ENCODE data around the gene LIME1. TPM values are rescaled to one million over a fixed set of nuclear protein-coding genes. Genes with fewer than 3 reads are reported as not detected.

Gene LIME1
- total RNA-seq, 2 experiments from 2014 or later, result 149 to 165 TPM

DNA sequence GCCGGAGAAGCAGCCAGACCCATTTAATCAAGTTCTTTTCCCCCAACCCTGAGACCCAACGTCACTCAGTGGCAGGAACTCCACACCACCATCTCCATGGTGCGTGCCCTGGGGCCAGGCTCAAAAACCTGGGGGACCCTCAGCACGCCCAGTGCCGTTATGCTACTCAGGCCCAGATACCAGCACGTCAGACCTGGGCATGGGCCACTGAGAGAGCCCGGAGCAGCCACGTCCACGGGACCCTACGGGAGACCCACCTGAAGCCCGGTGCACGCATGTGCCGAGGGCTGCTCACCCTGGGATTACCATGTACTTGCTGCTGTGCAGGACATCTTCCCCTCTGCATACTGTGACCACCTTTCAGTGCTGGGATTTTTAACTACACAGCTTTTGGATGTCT lies 16.9 kb downstream of the LIME1 start:
- Histone ChIP-seq H3K4me1 (ENCODE audit: insufficient read depth, low read length) (peaks cover 37% of the 10 kb centered on the region), H3K27me3 (ENCODE audit: control insufficient read depth in 1 of 2, insufficient read depth in 2 of 2, low read length in 2 of 2) (no peaks in the 10 kb centered on the region), H3K9me3 (ENCODE audit: control insufficient read depth in 1 of 2, insufficient read depth in 1 of 2, low read length in 2 of 2) (no peaks in the 10 kb centered on the region), H3K36me3 (ENCODE audit: insufficient read depth, low read length) (no peaks in the 10 kb centered on the region), H3K27ac (ENCODE audit: low read depth in 1 of 2, low read length in 2 of 2) (no peak overlapping the region), H3K4me3 (ENCODE audit: low read length) (no peak overlapping the region)
- ChIA-PET CTCF (no interaction called here), POLR2A (interaction anchor here (4.9 kb wide), 1 partner anchor 16 kb away, joined by 118 read pairs; the partner anchor contains the start of genes LIME1 and SLC2A4RG)
- Mint-ChIP-seq H3K27me3 (no peaks in the 10 kb centered on the region), H3K9me3 (no peaks in the 10 kb centered on the region), H3K27ac (no peak overlapping the region), H3K4me3 (no peak overlapping the region), H3K4me1 (ENCODE audit: low read depth) (peaks cover 41% of the 10 kb centered on the region), H3K36me3 (ENCODE audit: low read depth) (no peaks in the 10 kb centered on the region)
- TF ChIP-seq, protein P1, sequence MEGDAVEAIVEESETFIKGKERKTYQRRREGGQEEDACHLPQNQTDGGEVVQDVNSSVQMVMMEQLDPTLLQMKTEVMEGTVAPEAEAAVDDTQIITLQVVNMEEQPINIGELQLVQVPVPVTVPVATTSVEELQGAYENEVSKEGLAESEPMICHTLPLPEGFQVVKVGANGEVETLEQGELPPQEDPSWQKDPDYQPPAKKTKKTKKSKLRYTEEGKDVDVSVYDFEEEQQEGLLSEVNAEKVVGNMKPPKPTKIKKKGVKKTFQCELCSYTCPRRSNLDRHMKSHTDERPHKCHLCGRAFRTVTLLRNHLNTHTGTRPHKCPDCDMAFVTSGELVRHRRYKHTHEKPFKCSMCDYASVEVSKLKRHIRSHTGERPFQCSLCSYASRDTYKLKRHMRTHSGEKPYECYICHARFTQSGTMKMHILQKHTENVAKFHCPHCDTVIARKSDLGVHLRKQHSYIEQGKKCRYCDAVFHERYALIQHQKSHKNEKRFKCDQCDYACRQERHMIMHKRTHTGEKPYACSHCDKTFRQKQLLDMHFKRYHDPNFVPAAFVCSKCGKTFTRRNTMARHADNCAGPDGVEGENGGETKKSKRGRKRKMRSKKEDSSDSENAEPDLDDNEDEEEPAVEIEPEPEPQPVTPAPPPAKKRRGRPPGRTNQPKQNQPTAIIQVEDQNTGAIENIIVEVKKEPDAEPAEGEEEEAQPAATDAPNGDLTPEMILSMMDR (IDR thresholded peaks at IDR 0.05), result no peak
- intact Hi-C loops (cut with DNase I, micrococcal nuclease), result no loop called here
- DNase-seq, result no peak
- ATAC-seq (ENCODE audit: poor library complexity), result no peak

DNA sequence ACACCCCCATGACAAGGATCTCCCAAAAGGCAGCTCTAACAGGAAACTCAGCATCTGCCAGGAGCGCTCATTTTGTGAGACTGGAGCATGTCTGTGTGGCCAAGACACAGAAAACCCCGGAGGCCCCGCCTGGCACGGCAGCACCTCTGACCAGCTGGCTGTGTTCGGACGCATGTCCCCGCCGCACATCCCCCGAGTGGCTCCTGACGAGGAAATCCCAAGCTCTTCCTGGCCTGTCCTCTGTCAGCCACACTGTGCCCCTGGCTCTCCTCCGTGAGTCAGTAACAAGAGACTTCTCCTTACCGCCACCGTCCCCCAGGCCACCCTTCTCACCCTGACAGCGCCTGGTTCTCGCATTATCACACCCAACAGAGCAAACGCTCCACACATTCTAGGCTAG lies 17.5 kb downstream of the LIME1 start:
- intact Hi-C loops (cut with DNase I, micrococcal nuclease), result no loop called here
- Histone ChIP-seq H3K36me3 (ENCODE audit: insufficient read depth, low read length) (no peaks in the 10 kb centered on the region), H3K4me3 (ENCODE audit: low read length) (no peak overlapping the region), H3K9me3 (ENCODE audit: control insufficient read depth in 1 of 2, insufficient read depth in 1 of 2, low read length in 2 of 2) (no peaks in the 10 kb centered on the region), H3K27me3 (ENCODE audit: control insufficient read depth in 1 of 2, insufficient read depth in 2 of 2, low read length in 2 of 2) (no peaks in the 10 kb centered on the region), H3K27ac (ENCODE audit: low read depth in 1 of 2, low read length in 2 of 2) (no peak overlapping the region), H3K4me1 (ENCODE audit: insufficient read depth, low read length) (peaks cover 37% of the 10 kb centered on the region)
- Mint-ChIP-seq H3K27ac (no peak overlapping the region), H3K9me3 (no peaks in the 10 kb centered on the region), H3K4me3 (no peak overlapping the region), H3K4me1 (ENCODE audit: low read depth) (peaks cover 35% of the 10 kb centered on the region), H3K27me3 (no peaks in the 10 kb centered on the region), H3K36me3 (ENCODE audit: low read depth) (no peaks in the 10 kb centered on the region)
- ATAC-seq (ENCODE audit: poor library complexity) (no peak), DNase-seq (no peak)
- TF ChIP-seq, protein P1 (IDR thresholded peaks at IDR 0.05), result no peak
- ChIA-PET POLR2A (no interaction called here), CTCF (no interaction called here)

DNA sequence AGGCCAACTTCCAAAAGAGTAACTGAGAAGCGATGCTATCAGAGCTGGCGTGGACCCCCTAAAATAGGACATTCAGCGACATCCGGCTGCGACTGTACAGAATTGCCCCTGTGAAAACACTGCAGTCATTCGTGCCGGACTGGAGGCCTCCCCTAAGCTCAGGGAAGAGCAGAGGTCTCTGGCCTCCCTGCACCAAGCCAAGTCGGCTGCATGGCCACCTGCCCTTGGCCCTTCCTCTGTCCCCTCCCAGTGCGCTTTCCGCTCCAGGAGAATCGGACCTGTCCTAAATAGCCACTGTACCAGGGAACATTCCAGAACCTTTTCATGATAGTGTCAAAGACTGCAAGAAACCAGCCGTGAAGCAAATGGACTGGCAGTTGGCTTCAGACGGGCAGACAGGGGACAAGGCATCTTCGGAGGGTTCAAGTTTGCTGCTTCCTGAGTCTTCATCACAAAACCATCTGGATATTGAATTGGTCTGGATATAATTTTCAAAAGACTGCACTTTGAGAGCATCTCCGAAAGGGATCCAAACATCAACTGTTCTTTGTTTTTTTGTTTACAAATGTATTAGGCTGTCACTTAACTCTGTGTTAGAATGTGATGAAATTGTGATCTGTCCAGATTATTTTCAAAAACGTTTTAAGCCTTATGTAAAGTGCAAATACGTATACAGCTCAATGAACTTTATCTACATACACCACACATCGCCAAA lies 19.6 kb downstream of the LIME1 start:
- Histone ChIP-seq H3K27me3 (ENCODE audit: control insufficient read depth in 1 of 2, insufficient read depth in 2 of 2, low read length in 2 of 2) (no peaks in the 10 kb centered on the region), H3K27ac (ENCODE audit: low read depth in 1 of 2, low read length in 2 of 2) (no peak overlapping the region), H3K4me1 (ENCODE audit: insufficient read depth, low read length) (peaks cover 20% of the 10 kb centered on the region), H3K4me3 (ENCODE audit: low read length) (no peak overlapping the region), H3K36me3 (ENCODE audit: insufficient read depth, low read length) (no peaks in the 10 kb centered on the region), H3K9me3 (ENCODE audit: control insufficient read depth in 1 of 2, insufficient read depth in 1 of 2, low read length in 2 of 2) (no peaks in the 10 kb centered on the region)
- no peak overlapping the region for H3K4me3 Mint-ChIP-seq
- no peak for ATAC-seq (ENCODE audit: poor library complexity)
- DNase-seq, result no peak
- no peaks in the 10 kb centered on the region for H3K9me3 Mint-ChIP-seq
- no peaks in the 10 kb centered on the region for H3K36me3 Mint-ChIP-seq (ENCODE audit: low read depth)
- no peaks in the 10 kb centered on the region for H3K27me3 Mint-ChIP-seq
- intact Hi-C loops (cut with DNase I, micrococcal nuclease), result no loop called here
- TF ChIP-seq, protein P1 (IDR thresholded peaks at IDR 0.05), result no peak
- POLR2A ChIA-PET, result no interaction called here
- no peak overlapping the region for H3K27ac Mint-ChIP-seq
- CTCF ChIA-PET, result interaction anchor here (0.8 kb wide), 1 partner anchor 27 kb away, joined by 3 read pairs; no protein-coding TSS in a partner anchor
- peaks cover 19% of the 10 kb centered on the region for H3K4me1 Mint-ChIP-seq (ENCODE audit: low read depth)
